ENCODE measurements around the gene SGCE.

DNA sequence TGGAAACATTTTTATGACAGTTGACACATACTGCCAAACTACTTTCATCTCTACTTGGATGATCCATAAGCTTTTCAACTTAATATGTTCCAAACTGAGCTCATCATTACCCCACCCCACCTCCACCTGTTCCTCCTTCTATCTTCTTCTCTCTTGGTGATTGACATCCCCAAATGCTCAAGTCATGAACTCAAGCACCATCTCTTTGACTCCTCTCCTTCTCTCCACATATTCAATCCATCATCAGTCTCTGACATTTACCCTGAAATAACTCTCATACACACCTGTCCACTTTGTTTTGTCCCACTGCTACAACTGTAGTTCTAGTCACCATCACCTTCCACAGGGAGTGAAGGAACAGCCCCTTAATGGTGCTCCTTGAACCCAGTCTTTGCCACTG lies 43.3 kb downstream of the SGCE start:
- TF ChIP-seq, protein P1, sequence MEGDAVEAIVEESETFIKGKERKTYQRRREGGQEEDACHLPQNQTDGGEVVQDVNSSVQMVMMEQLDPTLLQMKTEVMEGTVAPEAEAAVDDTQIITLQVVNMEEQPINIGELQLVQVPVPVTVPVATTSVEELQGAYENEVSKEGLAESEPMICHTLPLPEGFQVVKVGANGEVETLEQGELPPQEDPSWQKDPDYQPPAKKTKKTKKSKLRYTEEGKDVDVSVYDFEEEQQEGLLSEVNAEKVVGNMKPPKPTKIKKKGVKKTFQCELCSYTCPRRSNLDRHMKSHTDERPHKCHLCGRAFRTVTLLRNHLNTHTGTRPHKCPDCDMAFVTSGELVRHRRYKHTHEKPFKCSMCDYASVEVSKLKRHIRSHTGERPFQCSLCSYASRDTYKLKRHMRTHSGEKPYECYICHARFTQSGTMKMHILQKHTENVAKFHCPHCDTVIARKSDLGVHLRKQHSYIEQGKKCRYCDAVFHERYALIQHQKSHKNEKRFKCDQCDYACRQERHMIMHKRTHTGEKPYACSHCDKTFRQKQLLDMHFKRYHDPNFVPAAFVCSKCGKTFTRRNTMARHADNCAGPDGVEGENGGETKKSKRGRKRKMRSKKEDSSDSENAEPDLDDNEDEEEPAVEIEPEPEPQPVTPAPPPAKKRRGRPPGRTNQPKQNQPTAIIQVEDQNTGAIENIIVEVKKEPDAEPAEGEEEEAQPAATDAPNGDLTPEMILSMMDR (IDR thresholded peaks at IDR 0.05), result no peak
- TF ChIP-seq POLR2A (IDR thresholded peaks at IDR 0.05), result no peak
